Measurements from ENCODE around the gene SNX22.

The SNX22 gene

DNA sequence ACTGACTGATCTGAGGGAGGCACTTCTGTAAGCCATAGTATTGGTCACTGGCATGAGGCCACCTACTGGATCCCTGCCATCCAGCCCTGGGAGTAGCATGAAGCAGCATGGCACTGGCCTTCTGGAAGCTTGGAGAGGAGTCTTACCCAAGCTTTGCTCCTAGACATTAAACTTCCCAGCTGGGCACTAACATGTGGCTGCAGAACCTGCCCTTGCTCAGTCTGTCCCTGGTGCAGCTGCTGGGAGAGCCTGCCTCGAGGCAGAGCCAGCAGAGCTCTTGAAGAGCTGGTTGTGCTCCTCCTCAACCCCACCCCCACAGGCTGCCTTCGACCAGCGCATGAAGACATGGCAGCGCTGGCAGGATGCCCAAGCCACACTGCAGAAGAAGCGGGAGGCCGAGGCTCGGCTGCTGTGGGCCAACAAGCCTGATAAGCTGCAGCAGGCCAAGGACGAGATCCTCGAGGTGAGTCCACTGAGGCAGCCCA lies 17.1 kb upstream of the SNX22 start:
- DNase-seq (ENCODE audit: low read depth in 2 of 2) = no peak

DNA sequence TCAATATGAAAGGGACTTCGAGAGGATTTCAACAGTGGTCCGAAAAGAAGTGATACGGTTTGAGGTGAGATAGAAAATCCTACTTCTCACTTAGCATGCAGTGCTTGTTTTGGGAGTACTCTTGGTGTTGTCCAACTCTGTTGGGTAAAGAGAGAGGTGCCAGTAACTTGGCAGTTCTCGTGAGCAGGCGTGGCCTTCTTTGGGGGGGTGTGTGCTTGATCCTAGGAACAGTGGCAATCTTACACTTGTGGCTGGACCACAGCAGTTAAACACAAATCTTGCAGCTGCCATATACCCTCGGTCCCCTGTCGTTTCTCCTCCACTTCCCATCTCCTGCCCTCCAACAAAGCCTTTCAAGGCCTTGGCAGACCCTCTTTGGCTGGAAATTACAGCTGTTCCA lies 15.2 kb upstream of the SNX22 start:
- no peak for DNase-seq (ENCODE audit: low read depth in 2 of 2)

DNA sequence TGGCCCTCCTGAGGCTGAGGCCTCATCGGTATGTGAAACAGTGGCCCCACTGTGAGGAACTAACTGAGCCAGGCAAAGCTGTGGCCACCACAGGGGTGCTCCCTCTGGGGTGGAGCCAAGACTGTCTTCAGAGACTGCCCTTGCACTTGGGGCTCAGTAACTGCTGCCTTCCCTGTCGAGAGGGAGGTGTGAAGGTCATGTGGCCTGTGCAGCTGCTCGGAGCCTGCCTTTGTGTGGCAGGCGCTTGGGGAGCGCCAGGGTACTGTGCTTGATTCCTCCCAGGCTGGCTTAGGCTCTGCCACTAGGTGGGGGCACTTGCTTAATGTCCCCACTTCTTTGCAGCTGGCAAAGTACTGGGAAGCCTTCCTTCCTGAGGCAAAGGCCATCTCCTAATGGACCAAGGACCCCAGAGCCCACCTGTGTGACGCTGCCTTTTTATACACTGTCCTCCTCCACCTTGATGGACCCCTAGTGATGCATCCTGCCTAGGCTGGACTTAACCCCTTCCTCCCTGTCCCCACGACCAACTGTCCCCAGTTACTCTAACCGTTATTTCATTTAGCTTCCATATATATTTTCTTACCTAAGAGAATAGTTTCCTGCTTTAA lies 14.2 kb upstream of the SNX22 start:
- no peak for DNase-seq (ENCODE audit: low read depth in 2 of 2)

DNA sequence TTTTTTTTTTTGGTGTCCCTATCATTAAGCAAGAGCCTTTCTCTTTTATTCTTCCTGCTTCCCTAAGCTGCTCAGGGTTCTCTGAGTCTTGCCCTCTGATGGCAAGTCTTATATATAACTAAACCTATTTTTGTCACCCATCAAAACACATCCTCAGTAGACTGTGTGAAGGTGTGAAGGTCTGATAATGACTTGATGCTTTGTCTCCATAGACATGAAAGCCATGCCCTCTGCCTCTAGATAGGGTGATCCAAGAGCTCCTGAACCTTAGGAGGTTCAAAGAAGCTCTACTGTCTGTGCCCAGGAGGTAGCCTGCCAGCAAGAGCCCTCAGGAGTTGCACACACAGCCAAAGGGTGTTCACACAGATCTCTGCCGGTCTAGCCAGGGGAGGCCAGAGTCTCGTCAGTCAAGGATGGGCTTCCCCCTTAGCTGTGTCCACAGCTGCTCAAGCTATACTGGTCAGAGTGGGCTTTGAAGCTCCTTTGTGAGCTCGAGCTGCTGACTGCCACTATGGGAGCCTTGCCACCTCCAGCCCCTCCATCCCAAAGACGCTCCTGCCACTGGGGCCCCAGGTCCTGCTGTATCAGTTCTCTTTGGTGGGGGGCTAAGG lies 13.1 kb upstream of the SNX22 start:
- no peak for DNase-seq (ENCODE audit: low read depth in 2 of 2)

DNA sequence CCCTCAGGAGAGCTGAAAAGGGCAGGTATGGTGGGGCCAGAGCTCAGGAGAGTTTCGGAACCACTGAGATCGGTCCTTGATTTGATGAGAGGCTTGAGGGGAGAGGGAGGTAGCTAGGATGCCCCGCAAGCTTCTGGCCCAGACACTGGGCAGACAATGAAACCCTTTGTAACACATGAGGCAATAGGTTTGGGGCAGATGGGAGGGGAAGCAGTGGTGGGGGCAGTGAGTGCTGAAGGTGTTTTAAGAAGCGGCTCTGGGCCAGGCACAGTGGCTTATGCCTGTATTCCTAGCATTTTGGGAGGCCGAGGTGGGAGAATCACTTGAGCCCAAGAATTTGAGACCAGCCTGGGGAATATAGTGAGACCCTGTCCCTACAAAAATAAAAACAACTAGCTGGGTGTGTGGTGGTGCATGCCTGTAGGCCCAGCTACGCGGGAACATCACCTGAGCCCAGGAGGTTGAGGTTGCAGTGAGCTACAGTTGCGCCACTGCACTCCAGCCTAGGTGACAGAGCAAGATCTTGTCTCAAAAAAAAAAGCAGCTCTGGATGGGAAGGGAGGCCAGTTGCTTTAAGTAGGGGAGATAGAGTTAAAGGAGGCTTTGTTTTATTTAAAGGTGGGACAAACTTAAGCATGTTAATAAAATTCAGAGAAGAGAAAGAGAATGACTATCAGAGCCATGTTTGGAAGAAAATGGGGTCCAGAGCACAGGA lies 9.6 kb upstream of the SNX22 start:
- no peak for DNase-seq (ENCODE audit: low read depth in 2 of 2)

DNA sequence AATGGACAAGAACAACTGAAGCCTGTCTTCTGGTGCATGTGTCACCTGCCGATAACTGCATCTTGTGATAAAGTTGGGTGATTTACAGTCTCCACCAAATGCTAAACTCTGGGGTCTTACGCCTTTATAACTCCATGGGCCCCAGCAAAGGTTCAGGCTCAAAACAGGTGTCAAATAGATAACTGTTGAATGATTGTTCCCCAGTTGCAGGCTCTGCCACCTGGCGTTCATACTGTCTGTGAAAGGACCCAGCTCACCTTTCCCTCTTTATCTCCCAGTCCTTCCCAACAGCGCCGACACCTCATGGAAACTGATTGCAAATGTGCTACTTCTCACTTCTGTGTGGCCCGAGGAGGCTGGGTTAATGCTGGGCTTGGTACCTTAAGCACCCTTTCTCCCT lies 8.3 kb upstream of the SNX22 start:
- no peak for DNase-seq (ENCODE audit: low read depth in 2 of 2)

DNA sequence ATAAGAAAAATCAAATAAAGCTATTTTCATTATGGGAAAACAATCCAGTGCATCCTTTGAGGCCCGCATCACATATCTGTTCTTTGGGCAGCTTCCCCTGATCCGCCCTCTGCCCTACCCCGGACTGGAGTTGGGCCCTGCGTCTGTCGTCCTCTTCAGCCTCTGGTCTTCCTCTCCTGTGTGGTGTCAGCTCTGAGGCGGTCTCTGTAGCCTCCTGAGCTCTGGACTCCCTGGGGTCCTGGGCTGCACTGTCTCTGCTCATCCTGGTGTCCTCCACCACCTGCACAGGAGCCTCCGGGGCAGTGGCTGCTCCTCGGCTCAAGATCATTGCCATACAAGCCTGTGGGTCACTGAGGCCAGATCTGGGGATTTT lies 7.4 kb upstream of the SNX22 start:
- DNase-seq (ENCODE audit: low read depth in 2 of 2) = no peak

DNA sequence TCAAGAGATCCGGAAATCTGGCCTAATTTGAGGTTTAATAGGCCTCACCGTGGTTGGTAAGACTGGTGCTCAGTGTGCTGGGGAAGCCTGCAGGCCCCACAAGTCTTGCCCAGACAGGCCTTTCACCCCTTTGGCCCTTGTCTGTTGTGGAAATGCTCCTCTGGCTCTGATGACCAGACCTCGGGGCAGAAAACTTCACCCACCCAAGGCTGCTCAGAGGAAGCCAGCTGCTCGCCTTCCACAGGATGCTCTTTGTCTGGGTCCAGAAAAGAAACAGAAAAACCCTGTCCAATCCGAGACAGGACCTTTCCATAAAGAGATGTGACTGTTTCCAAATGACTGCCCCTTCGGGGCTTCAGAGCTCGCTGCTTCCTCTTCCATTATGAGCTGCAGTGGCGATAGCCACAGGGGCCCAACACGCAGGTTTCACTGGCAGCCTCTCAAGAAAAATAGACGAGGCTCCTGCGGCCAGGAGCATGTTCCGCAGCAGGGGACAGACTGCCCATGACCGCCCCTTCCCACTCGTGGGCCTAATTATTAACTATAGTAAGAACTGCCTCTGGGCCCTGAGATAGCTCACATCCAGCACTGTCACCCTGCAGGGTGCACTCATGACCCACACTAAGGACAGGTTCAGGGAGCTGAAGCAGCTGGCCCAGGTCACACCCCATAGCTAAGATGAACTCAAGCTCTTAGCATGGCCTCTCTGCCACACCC lies 6.8 kb upstream of the SNX22 start:
- DNase-seq (ENCODE audit: low read depth in 2 of 2) = no peak

DNA sequence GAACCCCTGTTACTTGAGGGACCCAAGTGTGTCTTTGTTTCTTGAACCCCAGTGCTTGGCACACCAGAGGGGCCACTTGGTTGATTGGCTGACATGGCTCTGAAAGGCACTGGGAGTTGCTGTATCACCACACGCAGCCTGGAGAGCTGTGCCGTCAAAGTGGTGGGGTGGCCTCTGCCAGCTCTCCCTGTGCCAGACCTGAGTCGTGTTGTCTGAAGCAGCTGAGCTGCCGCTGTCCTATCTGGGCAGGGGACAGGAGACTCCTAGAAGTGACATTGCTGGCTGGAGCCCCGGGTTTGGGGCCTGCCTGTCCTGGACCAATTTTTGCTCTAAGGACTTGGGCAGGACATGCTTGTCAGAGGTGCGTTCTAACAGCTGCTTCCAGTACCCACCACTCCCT lies 5.5 kb upstream of the SNX22 start:
- DNase-seq (ENCODE audit: low read depth in 2 of 2) = no peak

DNA sequence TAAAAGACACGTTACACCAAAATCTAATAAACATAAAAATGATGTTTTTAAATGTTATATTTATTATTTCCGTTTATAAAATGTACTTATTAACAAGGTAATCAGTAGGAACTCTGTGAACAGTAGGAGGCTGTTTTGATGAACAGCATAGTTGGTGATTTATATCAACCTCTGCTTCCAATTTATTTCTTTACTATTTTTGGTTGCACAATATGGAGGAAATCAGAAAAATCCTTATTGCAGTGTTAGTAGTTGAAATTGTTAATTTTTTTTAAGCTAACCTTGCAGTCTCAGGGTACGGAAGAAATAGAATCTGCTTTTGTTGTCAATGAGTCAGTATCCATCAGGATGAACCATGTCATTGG lies 5.0 kb upstream of the SNX22 start:
- DNase-seq (ENCODE audit: low read depth in 2 of 2) = no peak

DNA sequence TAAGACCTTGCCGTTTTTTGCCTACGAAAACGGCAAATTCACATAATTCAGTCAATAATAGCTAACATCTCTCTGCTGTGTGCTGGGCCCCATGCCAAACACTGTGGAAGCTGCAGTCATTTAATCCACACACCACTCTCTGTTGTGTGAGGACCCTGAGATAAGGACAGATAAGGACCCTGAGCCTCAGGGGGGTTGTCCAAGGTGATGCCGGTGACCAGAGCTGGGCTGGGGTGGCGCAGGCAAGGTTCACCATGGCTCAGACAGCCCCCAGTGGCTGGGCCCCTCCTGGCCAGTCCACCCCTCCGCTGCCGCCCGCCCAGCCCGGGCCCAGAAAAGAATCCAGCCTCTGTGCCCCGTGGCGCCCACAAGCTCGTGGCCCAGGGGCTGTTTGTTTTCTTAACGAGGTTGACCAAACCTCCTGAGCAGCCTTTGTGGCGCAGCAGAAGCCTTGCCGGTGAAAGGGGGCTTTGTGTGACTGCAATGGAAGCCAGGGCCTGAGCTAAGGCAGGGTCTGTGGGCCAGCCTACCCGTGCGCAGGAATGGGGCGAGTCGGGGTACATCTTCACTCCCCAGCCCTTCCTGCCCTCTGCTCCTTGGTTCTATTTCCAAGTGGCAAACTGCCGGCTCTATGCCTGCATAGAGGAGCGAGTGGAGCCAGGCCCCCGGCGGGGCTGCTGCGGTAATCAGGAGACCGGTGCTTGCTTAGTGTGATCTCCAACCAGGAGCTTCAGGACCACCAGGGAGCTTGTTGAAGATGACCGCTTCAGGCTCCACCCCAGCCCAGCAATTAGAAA lies 4.4 kb upstream of the SNX22 start:
- no peak for DNase-seq (ENCODE audit: low read depth in 2 of 2)

DNA sequence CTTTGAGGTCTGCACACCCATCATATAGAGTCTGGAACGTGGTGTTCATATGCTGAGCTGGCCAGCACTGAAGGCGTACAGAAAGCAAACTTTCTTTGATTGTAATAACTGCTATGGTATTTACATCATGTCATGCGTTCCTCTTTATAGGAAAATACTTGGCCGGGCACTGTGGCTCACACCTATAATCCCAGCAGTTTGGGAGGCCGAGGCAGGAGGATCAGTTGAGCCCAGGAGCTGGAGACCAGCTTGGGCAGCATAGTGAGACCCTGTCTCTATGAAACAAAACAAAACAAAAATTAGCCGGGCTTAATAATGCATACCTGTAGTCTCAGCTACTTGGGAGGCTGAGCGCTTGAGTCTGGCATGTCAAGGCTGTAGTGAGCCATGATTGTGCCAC lies 3.4 kb upstream of the SNX22 start:
- DNase-seq (ENCODE audit: low read depth in 2 of 2) = no peak

DNA sequence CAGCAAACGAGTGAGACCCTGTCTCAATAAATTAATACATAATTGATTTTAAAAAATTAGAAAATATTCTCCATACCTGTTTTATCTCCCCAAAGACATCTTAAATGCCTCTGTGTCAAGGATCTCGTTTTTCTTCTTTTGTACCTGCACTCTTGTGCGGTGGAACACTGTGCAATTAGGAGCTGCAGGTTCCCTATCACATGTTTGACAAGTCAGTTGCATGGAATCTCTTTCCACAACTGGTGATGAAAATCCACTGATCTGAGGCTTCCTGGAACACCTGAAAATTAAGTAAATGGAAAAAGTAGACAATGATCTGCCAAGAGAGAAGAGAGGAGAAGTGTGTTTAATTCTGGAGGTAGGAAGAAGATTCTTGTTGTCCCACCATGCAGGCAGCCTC lies 3.0 kb upstream of the SNX22 start:
- no peak for DNase-seq (ENCODE audit: low read depth in 2 of 2)

DNA sequence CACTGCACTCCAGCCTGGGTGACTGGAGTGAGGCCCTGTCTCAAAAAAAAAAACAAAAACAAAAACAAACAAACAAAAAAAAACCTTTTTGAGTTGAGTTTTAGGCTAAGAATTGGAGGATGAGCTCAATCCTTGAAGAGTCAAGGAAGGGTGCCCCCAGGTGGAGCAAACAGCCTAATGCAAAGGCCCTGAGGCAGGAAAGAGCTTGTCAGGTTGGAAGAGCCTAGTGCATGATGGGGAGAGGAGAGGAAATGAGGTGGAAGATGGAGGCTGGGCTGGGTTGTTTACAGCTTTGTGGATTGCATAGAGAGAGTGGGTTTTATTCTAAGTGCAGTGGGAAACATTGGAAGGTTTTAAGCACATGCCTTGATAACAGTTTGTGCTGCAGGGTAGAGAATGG lies 2.1 kb upstream of the SNX22 start:
- no peak for DNase-seq (ENCODE audit: low read depth in 2 of 2)

DNA sequence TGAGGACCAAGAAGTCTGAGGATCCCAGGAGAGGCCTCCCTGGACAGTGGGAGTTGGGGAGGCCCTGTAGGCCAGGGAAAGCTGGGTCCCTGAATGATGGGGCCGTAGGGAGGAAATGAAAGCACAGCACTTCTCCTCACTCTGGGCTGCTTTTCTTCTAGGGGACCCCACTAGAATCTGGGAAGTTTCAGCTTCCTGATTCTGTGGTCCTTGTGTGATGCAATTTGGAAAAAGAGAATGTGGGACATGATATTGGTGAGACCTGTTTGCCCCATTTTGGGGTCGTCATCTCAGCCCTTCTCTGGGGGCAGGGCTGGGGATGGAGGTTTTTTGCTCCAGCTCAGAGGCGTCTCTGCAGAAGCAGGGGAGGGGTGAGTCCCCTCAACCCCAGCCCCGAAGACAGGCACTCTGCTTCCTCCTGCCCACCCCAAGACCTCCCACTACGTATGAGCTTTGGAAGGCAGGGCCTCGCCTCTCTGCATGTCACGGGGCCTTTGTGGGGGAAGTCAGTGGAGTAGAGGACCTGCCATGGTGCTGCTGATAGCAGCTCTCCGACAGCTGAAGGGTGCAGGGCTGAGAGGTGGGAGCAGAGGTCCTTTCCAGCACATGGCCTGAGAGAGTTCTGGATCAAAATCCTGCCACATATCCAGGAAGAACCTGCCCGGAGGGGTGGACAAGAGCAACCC lies 1.5 kb upstream of the SNX22 start:
- no peak for DNase-seq (ENCODE audit: low read depth in 2 of 2)

DNA sequence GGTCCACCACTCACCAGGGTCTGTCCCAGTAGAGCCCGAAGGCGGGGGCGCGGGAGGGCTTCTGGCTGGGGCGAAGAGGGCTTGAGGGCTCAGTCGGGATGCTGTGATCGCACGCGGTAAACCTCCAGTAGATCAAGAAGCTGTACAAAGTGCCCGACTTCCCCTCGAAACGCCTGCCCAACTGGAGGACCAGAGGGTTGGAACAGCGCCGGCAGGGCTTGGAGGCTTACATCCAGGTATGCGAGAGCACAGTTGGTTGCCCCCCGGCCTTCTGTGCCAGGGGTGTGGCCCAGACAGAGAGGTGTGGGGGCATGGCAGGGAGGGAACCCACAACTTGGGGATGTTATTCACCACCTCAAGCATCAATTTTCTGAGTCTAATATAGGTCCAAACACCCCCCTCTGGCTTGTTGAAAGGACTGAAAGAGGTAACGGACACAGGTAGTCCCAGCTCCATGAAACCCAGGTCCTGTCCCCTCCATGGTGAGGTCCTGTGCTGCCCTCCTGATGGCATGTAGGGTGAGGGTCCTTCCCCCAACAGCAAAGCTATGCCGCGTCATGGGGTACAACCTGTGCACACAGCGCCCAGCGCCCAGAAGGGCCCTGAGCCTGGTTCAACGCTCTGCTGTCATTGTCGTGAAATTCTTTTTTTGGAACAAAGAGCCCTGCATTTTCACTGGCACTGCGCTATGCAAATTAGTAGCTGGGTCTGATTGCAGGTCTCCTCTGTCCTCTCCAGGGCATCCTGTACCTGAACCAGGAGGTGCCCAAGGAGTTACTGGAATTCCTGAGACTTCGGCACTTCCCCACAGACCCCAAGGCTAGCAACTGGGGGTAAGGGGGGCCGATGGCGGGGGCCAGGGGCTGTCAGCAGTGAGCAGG lies 1.2 kb downstream of the SNX22 start:
- DNase-seq (ENCODE audit: low read depth in 2 of 2) = no peak

DNA sequence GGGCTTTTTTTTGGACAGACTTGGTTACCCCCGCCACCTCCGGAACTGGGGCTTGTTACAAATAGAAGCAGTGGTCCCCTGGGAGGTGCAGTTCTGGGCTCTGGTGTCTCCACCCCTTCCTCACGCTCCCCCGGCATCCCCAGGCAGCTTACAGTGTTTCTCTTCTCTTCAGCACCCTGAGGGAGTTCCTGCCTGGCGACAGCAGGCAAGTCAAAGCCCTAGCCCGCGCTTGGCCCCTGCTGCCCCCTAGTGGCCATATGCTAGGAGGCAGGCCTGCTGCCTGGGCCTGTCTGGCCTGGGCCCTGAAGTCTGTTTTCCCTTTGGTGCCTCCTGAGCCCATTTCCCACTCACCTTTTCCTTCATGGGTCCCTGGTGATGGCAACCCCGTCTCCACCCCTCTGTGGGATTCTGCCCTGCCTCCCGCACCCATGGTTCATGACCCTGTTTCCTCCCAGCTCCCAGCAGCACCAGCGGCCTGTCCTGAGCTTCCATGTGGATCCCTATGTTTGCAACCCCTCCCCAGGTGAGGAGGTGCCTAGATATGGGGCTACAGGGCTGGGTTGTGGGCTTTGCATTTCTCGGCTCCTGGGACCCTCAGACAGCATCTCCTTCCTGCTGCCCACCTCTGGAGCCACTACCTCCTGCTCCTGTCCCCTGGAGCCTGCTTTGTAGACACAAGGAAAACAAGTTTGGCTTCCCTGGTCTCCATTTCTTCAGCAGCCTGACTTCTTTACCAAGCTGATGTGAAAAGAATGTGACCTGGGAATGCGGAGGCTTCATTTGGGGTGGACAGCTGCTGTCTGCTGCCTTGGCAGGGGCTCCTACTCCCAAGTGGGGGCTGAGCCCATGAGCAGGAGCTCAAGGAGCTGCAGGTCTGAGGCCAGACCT lies 2.2 kb downstream of the SNX22 start:
- DNase-seq (ENCODE audit: low read depth in 2 of 2) = peak; percentile 72 to 80

DNA sequence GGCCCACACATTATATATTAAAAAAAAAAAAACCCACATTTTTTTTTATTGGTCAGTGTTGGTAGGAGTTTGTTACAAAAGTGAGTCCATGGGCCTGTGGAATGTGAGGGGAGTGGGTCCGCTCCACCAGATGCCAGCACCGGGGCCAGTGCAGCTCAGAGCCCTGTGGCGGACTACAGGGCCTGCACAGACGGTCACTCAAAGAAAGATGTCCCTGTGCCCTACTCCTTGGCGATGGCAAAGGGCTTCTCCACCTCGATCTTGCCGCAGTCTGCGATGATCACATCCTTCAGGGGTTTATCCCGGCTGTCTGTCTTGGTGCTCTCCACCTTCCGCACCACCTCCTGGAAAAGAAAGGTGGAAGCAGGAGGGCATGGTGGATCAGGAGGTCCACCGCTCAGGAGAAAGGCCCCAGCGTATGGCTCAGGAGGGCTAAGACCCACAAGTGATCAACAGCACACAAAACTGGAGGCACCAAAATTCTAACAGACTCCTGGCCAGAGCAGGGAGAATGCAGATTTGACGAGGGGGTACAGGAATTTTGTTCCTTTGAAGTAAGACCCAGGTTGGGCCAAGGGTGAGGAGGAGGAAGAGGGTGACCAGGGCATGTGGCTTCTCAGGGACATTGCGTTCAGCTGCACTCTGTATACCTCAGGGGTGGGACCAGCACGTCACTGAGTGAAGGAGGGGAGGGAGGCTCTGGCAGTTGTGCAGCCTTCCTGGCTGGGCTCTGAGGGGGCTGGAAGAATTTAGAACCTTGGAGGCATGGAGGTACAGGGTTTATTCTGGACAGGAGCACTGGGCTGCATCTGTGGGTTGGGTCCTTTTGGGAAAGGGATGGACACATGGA lies 4.5 kb downstream of the SNX22 start:
- DNase-seq (ENCODE audit: low read depth in 2 of 2) = no peak
